ENCODE results near the gene USF1. TPM values are rescaled to one million over a fixed set of nuclear protein-coding genes. Genes with fewer than 3 reads are reported as not detected.
A peak's percentile ranks its signal among the peaks of the same experiment; 100 is the strongest.
"Not testable (repeated sequence)": the region's sequence is repeated elsewhere in the genome, so short reads cannot be mapped to it uniquely, and the experiment has no call there.

Gene USF1
- total RNA-seq, 1 donor from 2014 or later: 50.6 TPM

- Mint-ChIP-seq H3K4me1 (ENCODE audit: low read depth) (peaks cover 40% of the 10 kb centered on the region), H3K4me3 (no peak overlapping the region), H3K9me3 (no peaks in the 10 kb centered on the region), H3K36me3 (ENCODE audit: low read depth) (peaks cover 9% of the 10 kb centered on the region), H3K27me3 (ENCODE audit: insufficient read depth) (no peaks in the 10 kb centered on the region), H3K27ac (no peak overlapping the region)
- DNase-seq (ENCODE audit: low spot score): no peak
- intact Hi-C loops (cut with micrococcal nuclease): loop anchor here (1.0 kb wide), 2 partner anchors 24 to 66 kb away; no protein-coding TSS in a partner anchor
These were observed 27.1 kb upstream of the USF1 start for GRCh38 chr1:161072751-161073449.

GRCh38 chr1:161071886-161072371, 26.2 kb upstream of the USF1 start:
- peaks cover 49% of the 10 kb centered on the region for H3K4me1 Mint-ChIP-seq (ENCODE audit: low read depth)
- peak overlapping the region; percentile 47 for H3K27ac Mint-ChIP-seq
- peaks cover 17% of the 10 kb centered on the region for H3K36me3 Mint-ChIP-seq (ENCODE audit: low read depth)
- no peaks in the 10 kb centered on the region for H3K27me3 Mint-ChIP-seq (ENCODE audit: insufficient read depth)
- H3K9me3 Mint-ChIP-seq: no peaks in the 10 kb centered on the region
- peak; percentile 24 for DNase-seq (ENCODE audit: low spot score)
- no peak overlapping the region for H3K4me3 Mint-ChIP-seq
- intact Hi-C loops (cut with micrococcal nuclease): loop anchor here (1.0 kb wide), 2 partner anchors 25 to 67 kb away; no protein-coding TSS in a partner anchor

- intact Hi-C loops (cut with micrococcal nuclease): loop anchor here (1.0 kb wide), 1 partner anchor 48 kb away; the partner anchor contains the start of genes NIT1 and PFDN2
- peak overlapping the region; percentile 99 for H3K27ac Mint-ChIP-seq
- no peaks in the 10 kb centered on the region for H3K27me3 Mint-ChIP-seq (ENCODE audit: insufficient read depth)
- no peak for DNase-seq (ENCODE audit: low spot score)
- no peaks in the 10 kb centered on the region for H3K9me3 Mint-ChIP-seq
- H3K36me3 Mint-ChIP-seq (ENCODE audit: low read depth): peaks cover 22% of the 10 kb centered on the region
- H3K4me3 Mint-ChIP-seq: peak overlapping the region; percentile 96
- peaks cover 59% of the 10 kb centered on the region for H3K4me1 Mint-ChIP-seq (ENCODE audit: low read depth)
These were observed 25.0 kb upstream of the USF1 start for GRCh38 chr1:161070761-161071160.

DNA sequence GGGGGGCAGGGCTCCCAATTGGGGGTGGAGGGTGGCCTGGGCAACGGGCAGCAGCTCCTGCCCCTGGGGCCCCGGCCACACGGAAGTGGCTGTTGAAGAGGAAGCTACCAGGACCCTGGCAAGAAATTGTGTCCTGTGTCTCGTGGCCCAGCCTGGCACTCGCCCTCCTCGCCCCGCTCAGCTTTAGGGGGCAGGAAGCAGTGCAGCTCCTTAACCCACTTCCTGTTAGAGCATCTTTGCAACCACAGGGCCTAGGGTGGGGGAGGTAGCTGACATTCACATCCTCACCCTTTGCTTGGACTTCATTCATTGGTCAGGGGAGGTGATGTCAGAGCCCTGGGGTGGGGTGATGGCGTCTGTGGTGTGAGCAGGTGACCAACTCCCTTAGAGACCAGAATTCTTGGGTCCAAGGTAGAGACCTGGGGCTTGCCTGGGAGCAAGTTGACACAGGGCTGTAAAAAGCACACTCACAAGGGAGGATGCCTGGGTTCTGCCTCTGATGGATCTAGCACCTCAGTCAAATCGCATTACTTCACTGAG, 24.0 kb upstream of the USF1 start, which contains the start of gene ARHGAP30:
Gene ARHGAP30 (minus strand): TSS at position 161 of the 540 bp plus-strand sequence. CDS start 267 bp downstream, outside the sequence.
- DNase-seq (ENCODE audit: low spot score): peak; percentile 84
- H3K4me3 Mint-ChIP-seq: peak within 1 kb of the TSS; percentile 96
- no peaks in the 10 kb centered on the region for H3K9me3 Mint-ChIP-seq
- intact Hi-C loops (cut with micrococcal nuclease): loop anchor here (1.0 to 2.0 kb wide), 3 partner anchors 27 to 49 kb away; partner anchors contain the start of genes F11R, NIT1 and PFDN2
- H3K36me3 Mint-ChIP-seq (ENCODE audit: low read depth): peaks cover 22% of the 10 kb centered on the region
- peaks cover 59% of the 10 kb centered on the region for H3K4me1 Mint-ChIP-seq (ENCODE audit: low read depth)
- no peaks in the 10 kb centered on the region for H3K27me3 Mint-ChIP-seq (ENCODE audit: insufficient read depth)
- H3K27ac Mint-ChIP-seq: peak within 1 kb of the TSS; percentile 99

GRCh38 chr1:161069241-161069640, 23.5 kb upstream of the USF1 start:
- Mint-ChIP-seq H3K4me3 (peak overlapping the region; percentile 96), H3K9me3 (no peaks in the 10 kb centered on the region), H3K27me3 (ENCODE audit: insufficient read depth) (no peaks in the 10 kb centered on the region), H3K4me1 (ENCODE audit: low read depth) (peaks cover 65% of the 10 kb centered on the region), H3K36me3 (ENCODE audit: low read depth) (peaks cover 28% of the 10 kb centered on the region), H3K27ac (peak overlapping the region; percentile 99)
- DNase-seq (ENCODE audit: low spot score): no peak
- intact Hi-C loops (cut with micrococcal nuclease): loop anchor here (2.0 kb wide), 2 partner anchors 28 to 48 kb away; partner anchors contain the start of gene F11R

DNA sequence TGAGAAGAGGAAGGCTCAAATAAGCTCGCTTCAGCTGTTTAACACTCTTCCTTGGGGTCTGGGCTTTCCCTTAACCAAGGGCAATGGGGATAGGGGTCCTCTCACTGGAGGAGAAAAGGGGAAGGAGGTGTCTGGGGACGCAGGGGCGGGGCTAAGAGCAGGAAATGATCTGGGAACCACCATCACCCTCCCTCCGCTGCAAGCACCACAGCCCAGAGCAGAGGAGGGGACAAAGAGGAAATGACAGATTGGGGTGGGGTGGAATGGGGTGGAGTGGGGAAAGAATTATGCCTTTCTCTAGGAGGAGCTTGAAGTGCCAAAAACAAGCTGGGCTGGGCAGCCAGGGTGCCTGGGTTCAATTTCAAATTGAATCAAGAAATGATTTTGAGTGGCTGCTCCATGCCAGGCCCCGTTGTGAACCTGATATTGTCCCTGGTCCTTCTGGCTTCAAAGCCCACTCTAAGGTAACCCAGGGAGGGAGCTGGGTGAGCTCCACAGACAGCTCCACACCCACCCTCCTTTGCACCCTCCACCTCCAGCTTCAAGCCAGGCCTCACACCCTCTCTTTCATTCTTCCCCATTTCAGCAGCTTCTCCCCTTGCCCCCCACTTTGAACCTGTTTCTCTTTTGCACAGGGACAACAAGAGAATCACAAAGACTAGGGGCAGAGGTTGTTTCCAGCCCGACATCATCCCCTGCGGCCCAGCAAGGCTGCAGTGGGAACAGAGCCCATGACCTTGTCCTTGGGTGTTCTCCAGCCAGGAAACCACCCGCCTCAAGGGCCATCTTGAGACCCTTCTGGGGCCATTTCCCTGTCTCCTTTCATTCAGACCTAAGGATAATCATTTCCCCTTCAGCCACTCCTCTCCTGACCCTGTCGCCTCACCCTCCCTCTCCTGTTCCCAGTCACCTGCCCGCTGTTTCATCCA, 22.8 kb upstream of the USF1 start:
- Mint-ChIP-seq H3K36me3 (ENCODE audit: low read depth) (peaks cover 32% of the 10 kb centered on the region), H3K9me3 (no peaks in the 10 kb centered on the region), H3K27me3 (ENCODE audit: insufficient read depth) (no peaks in the 10 kb centered on the region), H3K27ac (peak overlapping the region; percentile 99), H3K4me3 (peak overlapping the region; percentile 96), H3K4me1 (ENCODE audit: low read depth) (peaks cover 71% of the 10 kb centered on the region)
- intact Hi-C loops (cut with micrococcal nuclease): loop anchor here (1.0 to 2.0 kb wide), 6 partner anchors 22 to 86 kb away; partner anchors contain the start of genes DEDD and F11R
- peak; percentile 82 for DNase-seq (ENCODE audit: low spot score)

DNA sequence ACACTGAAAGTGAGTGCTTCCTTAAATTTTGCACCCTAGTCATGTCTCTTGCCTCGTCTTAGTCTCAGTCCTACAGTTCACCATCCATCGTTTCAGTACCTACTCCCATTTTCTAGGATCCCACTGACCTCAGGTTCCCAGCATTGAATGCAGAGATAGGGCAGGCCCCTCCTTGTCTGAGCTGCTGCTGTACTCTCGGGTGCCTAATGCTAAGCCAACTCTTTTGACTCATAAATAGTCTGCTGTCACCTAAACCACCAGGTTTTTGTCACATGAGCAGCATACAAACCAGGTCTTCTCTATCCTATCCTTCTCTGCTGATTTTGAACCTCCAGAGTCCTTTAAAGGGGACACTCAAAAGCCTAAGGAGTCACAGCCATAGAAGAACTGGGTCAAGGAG, 20.9 kb upstream of the USF1 start:
- Mint-ChIP-seq H3K4me3 (peak overlapping the region; percentile 96), H3K27ac (peak overlapping the region; percentile 99), H3K4me1 (ENCODE audit: low read depth) (peaks cover 70% of the 10 kb centered on the region), H3K9me3 (no peaks in the 10 kb centered on the region), H3K36me3 (ENCODE audit: low read depth) (peaks cover 39% of the 10 kb centered on the region), H3K27me3 (ENCODE audit: insufficient read depth) (no peaks in the 10 kb centered on the region)
- DNase-seq (ENCODE audit: low spot score): no peak
- intact Hi-C loops (cut with micrococcal nuclease): no loop called here

GRCh38 chr1:161065681-161066080, 19.9 kb upstream of the USF1 start:
- H3K4me3 Mint-ChIP-seq; H3K27me3 Mint-ChIP-seq (ENCODE audit: insufficient read depth); DNase-seq (ENCODE audit: low spot score); H3K9me3 Mint-ChIP-seq; intact Hi-C loops (cut with micrococcal nuclease): not testable (repeated sequence)
- Mint-ChIP-seq H3K4me1 (ENCODE audit: low read depth) (peaks cover 65% of the 10 kb centered on the region), H3K27ac (peak overlapping the region; percentile 61), H3K36me3 (ENCODE audit: low read depth) (peaks cover 39% of the 10 kb centered on the region)

DNA sequence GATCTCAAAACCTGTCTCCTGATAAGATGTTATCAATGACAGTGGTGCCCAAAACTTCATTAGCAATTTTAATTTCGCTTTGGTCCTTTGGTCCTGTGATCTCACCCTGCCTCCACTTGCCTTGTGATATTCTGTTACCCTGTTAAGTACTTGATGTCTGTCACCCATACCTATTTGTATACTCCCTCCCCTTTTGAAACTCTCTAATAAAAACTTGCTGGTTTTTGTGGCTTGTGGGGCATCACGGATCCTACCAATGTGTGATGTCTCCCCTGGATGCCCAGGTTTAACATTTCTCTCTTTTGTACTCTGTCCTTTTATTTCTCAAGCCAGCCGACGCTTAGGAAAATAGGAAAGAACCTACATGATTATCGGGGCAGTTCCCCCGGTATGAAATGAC, 18.2 kb upstream of the USF1 start:
- Mint-ChIP-seq H3K4me1 (ENCODE audit: low read depth) (peaks cover 70% of the 10 kb centered on the region), H3K36me3 (ENCODE audit: low read depth) (peaks cover 47% of the 10 kb centered on the region), H3K27ac (peak overlapping the region; percentile 79)
- H3K4me3 Mint-ChIP-seq; intact Hi-C loops (cut with micrococcal nuclease); DNase-seq (ENCODE audit: low spot score); H3K9me3 Mint-ChIP-seq; H3K27me3 Mint-ChIP-seq (ENCODE audit: insufficient read depth): not testable (repeated sequence)

DNA sequence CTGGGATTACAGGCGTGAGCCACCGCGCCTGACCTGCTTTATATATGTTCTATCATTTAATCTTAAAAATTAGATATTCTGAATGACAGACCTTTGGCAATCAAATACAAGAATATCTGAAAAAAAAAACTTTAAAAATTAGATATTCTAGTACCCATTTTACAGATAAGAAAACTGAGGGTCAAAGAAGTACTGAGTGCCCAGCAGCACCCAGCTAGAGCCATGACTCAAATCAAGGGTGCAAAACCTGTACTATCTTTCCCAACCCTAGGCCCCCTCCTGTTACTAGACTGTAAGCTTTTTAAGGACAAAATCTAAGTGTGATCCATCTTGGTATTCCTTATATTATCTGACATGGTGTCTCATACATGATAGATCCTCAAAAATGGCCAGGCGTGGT, 15.6 kb upstream of the USF1 start:
- no peak for DNase-seq (ENCODE audit: low spot score)
- Mint-ChIP-seq H3K27me3 (ENCODE audit: insufficient read depth) (no peaks in the 10 kb centered on the region), H3K4me3 (no peak overlapping the region), H3K9me3 (no peaks in the 10 kb centered on the region), H3K27ac (no peak overlapping the region), H3K36me3 (ENCODE audit: low read depth) (peaks cover 37% of the 10 kb centered on the region), H3K4me1 (ENCODE audit: low read depth) (peaks cover 45% of the 10 kb centered on the region)
- intact Hi-C loops (cut with micrococcal nuclease): no loop called here

GRCh38 chr1:161059293-161059692, 13.5 kb upstream of the USF1 start:
- intact Hi-C loops (cut with micrococcal nuclease): no loop called here
- H3K4me1 Mint-ChIP-seq (ENCODE audit: low read depth): peaks cover 40% of the 10 kb centered on the region
- H3K36me3 Mint-ChIP-seq (ENCODE audit: low read depth): peaks cover 37% of the 10 kb centered on the region

GRCh38 chr1:161054805-161055204, 9.0 kb upstream of the USF1 start:
- no peaks in the 10 kb centered on the region for H3K27me3 Mint-ChIP-seq (ENCODE audit: insufficient read depth)
- no peaks in the 10 kb centered on the region for H3K9me3 Mint-ChIP-seq
- DNase-seq (ENCODE audit: low spot score): no peak
- intact Hi-C loops (cut with micrococcal nuclease): no loop called here
- H3K4me3 Mint-ChIP-seq: no peak overlapping the region
- peaks cover 46% of the 10 kb centered on the region for H3K36me3 Mint-ChIP-seq (ENCODE audit: low read depth)
- no peak overlapping the region for H3K27ac Mint-ChIP-seq
- peaks cover 26% of the 10 kb centered on the region for H3K4me1 Mint-ChIP-seq (ENCODE audit: low read depth)

More at GRCh38 chr1:161059293-161059692, 13.5 kb upstream of the USF1 start:
- no peak overlapping the region for H3K4me3 Mint-ChIP-seq
- no peaks in the 10 kb centered on the region for H3K27me3 Mint-ChIP-seq (ENCODE audit: insufficient read depth)
- H3K27ac Mint-ChIP-seq: no peak overlapping the region
- no peaks in the 10 kb centered on the region for H3K9me3 Mint-ChIP-seq
- DNase-seq (ENCODE audit: low spot score): no peak
